ENCODE measurements around the gene RFNG.

- no peak for TF ChIP-seq CTCF (IDR thresholded peaks at IDR 0.05; ENCODE audit: low read depth, low read length)
- TF ChIP-seq POLR2A (IDR thresholded peaks at IDR 0.05; ENCODE audit: extremely low read depth, insufficient read length), result no peak
- TF ChIP-seq MAX (IDR thresholded peaks at IDR 0.05; ENCODE audit: low read depth, low read length), result no peak
These were observed 2.1 kb downstream of the RFNG start for GRCh38 chr17:82049521-82049971.

Measured in NB4 (cell line).